GM23248 (cell line): ENCODE results near the gene CPLX3.

Source experiments
- EZH2 ChIP-seq: fragments of 200-600 bp; sonication (generic); IDR thresholded peaks from 2 replicates; pipeline ENCODE4 v1.6.1; 2018; ENCODE audit warnings: antibody characterized with exemption, mild to moderate bottlenecking; ENCODE audit not compliant: insufficient read depth, poor library complexity, severe bottlenecking
- EZH2phosphoT487 ChIP-seq: fragments of 200-600 bp; sonication (generic); IDR thresholded peaks from 2 replicates; pipeline ENCODE4 v1.6.1; 2018; ENCODE audit warnings: antibody characterized with exemption, moderate library complexity, mild to moderate bottlenecking, low read depth; ENCODE audit not compliant: insufficient read depth

GRCh38 chr15:74843891-74844299 is 17.5 kb downstream of the CPLX3 start:
- TF ChIP-seq EZH2 (no peak), EZH2phosphoT487 (no peak)
